Smooth muscle cell (in vitro differentiated cells): ENCODE data around the gene AMOT. TPM values are rescaled to one million over a fixed set of nuclear protein-coding genes. Genes with fewer than 3 reads are reported as not detected.

Experiments used
- DNase-seq: peaks from one replicate; lab custom pipeline; 2025; ENCODE audit not compliant: unreplicated experiment; lab: John Stamatoyannopoulos, UW
- H2AFZ ChIP-seq: fragments of 200-600 bp; sonication (generic); 2 replicates; pipeline ENCODE4 v1.6.0; 2016; ENCODE audit warnings: antibody characterized with exemption, low read depth, mild to moderate bottlenecking
- H3F3A ChIP-seq: fragments of 200-600 bp; sonication (generic); 2 replicates; pipeline ENCODE4 v1.6.0; 2017; ENCODE audit warnings: antibody characterized with exemption, low read depth
- H3K27ac ChIP-seq: fragments of 200-600 bp; sonication (generic); 2 replicates; pipeline ENCODE4 v1.5.1; 2016; ENCODE audit warnings: low read depth, mild to moderate bottlenecking
- H3K27me3 ChIP-seq: fragments of 200-600 bp; sonication (generic); 2 replicates; pipeline ENCODE4 v1.6.1; 2016; ENCODE audit warnings: low read depth, mild to moderate bottlenecking
- H3K36me3 ChIP-seq: fragments of 200-600 bp; sonication (generic); 2 replicates; pipeline ENCODE4 v1.5.1; 2016; ENCODE audit warnings: low read depth
- H3K4me1 ChIP-seq: fragments of 200-600 bp; sonication (generic); 2 replicates; pipeline ENCODE4 v1.5.1; 2016; ENCODE audit warnings: low read depth
- H3K4me2 ChIP-seq: fragments of 200-600 bp; sonication (generic); 2 replicates; pipeline ENCODE4 v1.6.0; 2016; ENCODE audit warnings: mild to moderate bottlenecking
- H3K4me3 ChIP-seq: fragments of 200-600 bp; sonication (generic); 2 replicates; pipeline ENCODE4 v1.5.1; 2016; ENCODE audit warnings: mild to moderate bottlenecking
- H3K79me2 ChIP-seq: fragments of 200-600 bp; sonication (generic); 2 replicates; pipeline ENCODE4 v1.6.0; 2016; ENCODE audit warnings: low read depth, mild to moderate bottlenecking
- H3K9ac ChIP-seq: fragments of 200-600 bp; sonication (generic); 2 replicates; pipeline ENCODE4 v1.6.0; 2016; ENCODE audit warnings: low read depth
- H3K9me3 ChIP-seq: fragments of 200-600 bp; sonication (generic); replicated peaks from 2 replicates; pipeline ENCODE4 v1.5.1; 2016; ENCODE audit warnings: low read depth
- H4K20me1 ChIP-seq: fragments of 200-600 bp; sonication (generic); 2 replicates; pipeline ENCODE4 v1.6.0; 2016; ENCODE audit warnings: low read depth
- CTCF ChIP-seq: fragments of 200-600 bp; sonication (generic); IDR thresholded peaks from 2 replicates; pipeline ENCODE4 v1.5.1; 2017; ENCODE audit warnings: borderline replicate concordance, mild to moderate bottlenecking, antibody characterized with exemption; ENCODE audit not compliant: insufficient read depth, poor library complexity, severe bottlenecking
- WGBS: methylation state at CpG from one replicate; pipeline ENCODE4 v1.1.7; 2016; ENCODE audit warnings: low lambda C conversion rate; 5-methylcytosine and 5-hydroxymethylcytosine counted together
- polyA plus RNA-seq: library from polyadenylated mRNA; unstranded; fragments of >200 nt; fragmentation: Nextera tagmentation; extraction: Ambion mirVana; gene quantifications from 2 replicates; pipeline ENCODE4 v1.2.1, GENCODE V29; 2016
- total RNA-seq: library from RNA; depleted of rRNA; stranded (reverse); fragments of >200 nt; gene quantifications from 2 replicates; pipeline ENCODE4 v1.2.3, GENCODE V29; 2014

The AMOT gene
- total and polyA plus RNA-seq, 2 experiments from 2014 or later, result 10.0 to 66.6 TPM

GRCh38 chrX:112837531-112837930, 3.1 kb downstream of the AMOT start:
- no peak for DNase-seq
- Histone ChIP-seq H3K9me3 (no peaks in the 10 kb centered on the region), H3K79me2 (peaks cover 48% of the 10 kb centered on the region), H3K4me1 (peaks cover 48% of the 10 kb centered on the region), H2AFZ (no peak overlapping the region), H3K4me3 (peak overlapping the region; percentile 76), H3K9ac (no peak overlapping the region), H3K4me2 (peak overlapping the region; percentile 12), H3F3A (peaks cover 12% of the 10 kb centered on the region), H3K27me3 (no peaks in the 10 kb centered on the region), H3K27ac (no peak overlapping the region), H4K20me1 (peaks cover 5% of the 10 kb centered on the region), H3K36me3 (no peaks in the 10 kb centered on the region)
- WGBS, result 77% methylated on average over 1 of the region's 1 CpG
- TF ChIP-seq CTCF, result no peak

- Histone ChIP-seq H3K4me3 (no peak overlapping the region), H3K4me2 (peak overlapping the region; percentile 74), H3K9ac (no peak overlapping the region), H2AFZ (no peak overlapping the region), H3K27ac (no peak overlapping the region), H4K20me1 (peaks cover 14% of the 10 kb centered on the region), H3K27me3 (no peaks in the 10 kb centered on the region), H3K79me2 (peaks cover 47% of the 10 kb centered on the region), H3K9me3 (no peaks in the 10 kb centered on the region), H3K4me1 (peaks cover 44% of the 10 kb centered on the region), H3F3A (peaks cover 12% of the 10 kb centered on the region), H3K36me3 (no peaks in the 10 kb centered on the region)
- TF ChIP-seq CTCF, result no peak
- 86% methylated on average over 1 of the region's 1 CpG for WGBS
- no peak for DNase-seq
Observed at GRCh38 chrX:112835019-112835418, 5.6 kb downstream of the AMOT start.

- no peak overlapping the region for H3K4me3 ChIP-seq
- H3K27ac ChIP-seq, result peak overlapping the region; percentile 68
- peaks cover 44% of the 10 kb centered on the region for H3K4me1 ChIP-seq
- H3K79me2 ChIP-seq, result peaks cover 40% of the 10 kb centered on the region
- H2AFZ ChIP-seq, result no peak overlapping the region
- DNase-seq, result no peak
- peak overlapping the region; percentile 63 for H3K9ac ChIP-seq
- TF ChIP-seq CTCF, result no peak
- H4K20me1 ChIP-seq, result peaks cover 14% of the 10 kb centered on the region
- H3F3A ChIP-seq, result peaks cover 12% of the 10 kb centered on the region
- no peaks in the 10 kb centered on the region for H3K27me3 ChIP-seq
- 24% methylated on average over 8 of the region's 8 CpGs for WGBS
- H3K4me2 ChIP-seq, result peak overlapping the region; percentile 74
- H3K9me3 ChIP-seq, result no peaks in the 10 kb centered on the region
- H3K36me3 ChIP-seq, result no peaks in the 10 kb centered on the region
Observed at GRCh38 chrX:112834031-112834845, 6.4 kb downstream of the AMOT start.
